NOMO-1 (cell line): ENCODE results near the gene DGUOK.
A peak's percentile ranks its signal among the peaks of the same experiment; 100 is the strongest.

ENCODE experiments used
- DNase-seq, 2 experiments: peaks; one replicate each; lab custom pipeline; 2025; ENCODE audit not compliant: unreplicated experiment in 2 of 2; lab: John Stamatoyannopoulos, UW

The DGUOK gene

GRCh38 chr2:73946215-73946614 lies 19.5 kb downstream of the DGUOK start:
- no peak for DNase-seq

- no peak for DNase-seq
Measured at GRCh38 chr2:73946666-73947065, 20.0 kb downstream of the DGUOK start.

- DNase-seq, result peak in 1 of 2 experiments; percentile 27
Measured at GRCh38 chr2:73947412-73948018, 20.8 kb downstream of the DGUOK start.

GRCh38 chr2:73949802-73950201 lies 23.1 kb downstream of the DGUOK start:
- no peak for DNase-seq

- peak; percentile 23 to 32 for DNase-seq
Measured at GRCh38 chr2:73952499-73953446, 26.1 kb downstream of the DGUOK start.

GRCh38 chr2:73956218-73956865 lies 29.7 kb downstream of the DGUOK start:
- DNase-seq, result no peak

DNA sequence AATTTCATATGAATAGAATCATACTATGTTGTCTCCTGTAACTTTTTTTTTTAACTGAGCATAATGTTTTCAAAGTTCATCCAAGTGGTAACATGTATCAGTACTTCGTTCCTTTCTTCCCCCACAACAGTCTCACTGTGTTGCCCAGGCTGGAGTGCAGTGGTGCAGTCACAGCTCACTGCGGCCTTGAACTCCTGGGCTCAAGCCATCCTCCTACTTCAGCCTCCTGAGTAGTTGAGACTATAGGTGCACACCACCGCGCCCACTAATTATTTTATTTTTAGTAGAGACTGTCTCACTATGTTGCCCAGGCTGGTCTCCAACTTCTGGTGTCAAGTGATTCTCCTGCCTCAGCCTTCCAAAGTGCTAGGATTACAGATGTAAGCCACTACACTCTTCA lies 34.6 kb downstream of the DGUOK start:
- DNase-seq, result no peak

GRCh38 chr2:73961823-73962615 lies 35.3 kb downstream of the DGUOK start:
- no peak for DNase-seq

- DNase-seq, result no peak
Measured at GRCh38 chr2:73962798-73963197, 36.1 kb downstream of the DGUOK start.

DNA sequence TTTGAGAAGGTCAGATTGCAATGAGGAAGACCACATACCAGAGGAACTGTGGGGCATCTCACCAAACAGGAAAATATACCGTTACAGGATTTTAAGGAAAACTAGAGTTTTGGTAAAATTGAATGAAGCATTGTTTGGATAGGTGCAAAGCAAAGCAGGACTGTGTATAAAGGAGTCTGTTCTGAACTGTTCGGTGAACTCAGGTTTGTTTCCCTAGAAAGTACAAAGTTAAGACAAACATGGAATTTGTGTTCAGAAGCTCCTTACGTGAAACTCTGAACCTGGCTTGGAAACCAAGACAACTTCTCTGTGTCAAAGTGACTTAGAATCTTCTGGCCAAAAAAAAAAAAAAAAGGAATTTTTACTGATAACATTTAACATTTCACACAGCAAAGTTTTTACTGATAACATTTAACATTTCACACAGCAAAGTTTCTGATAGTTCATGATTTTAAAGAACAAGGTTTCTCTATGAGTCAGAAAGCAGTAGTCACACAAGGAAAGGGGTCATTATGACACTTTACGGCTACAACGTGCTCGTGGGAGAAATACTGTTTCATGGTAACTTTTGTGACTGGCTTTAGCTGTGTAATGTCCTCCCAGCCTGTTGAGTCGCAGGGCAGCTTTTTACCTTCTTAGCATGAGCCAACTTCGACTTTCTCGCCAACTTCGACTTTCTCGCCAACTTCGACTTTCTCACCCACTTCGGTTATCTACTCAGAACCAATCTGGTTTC lies 36.9 kb downstream of the DGUOK start:
- no peak for DNase-seq

DNA sequence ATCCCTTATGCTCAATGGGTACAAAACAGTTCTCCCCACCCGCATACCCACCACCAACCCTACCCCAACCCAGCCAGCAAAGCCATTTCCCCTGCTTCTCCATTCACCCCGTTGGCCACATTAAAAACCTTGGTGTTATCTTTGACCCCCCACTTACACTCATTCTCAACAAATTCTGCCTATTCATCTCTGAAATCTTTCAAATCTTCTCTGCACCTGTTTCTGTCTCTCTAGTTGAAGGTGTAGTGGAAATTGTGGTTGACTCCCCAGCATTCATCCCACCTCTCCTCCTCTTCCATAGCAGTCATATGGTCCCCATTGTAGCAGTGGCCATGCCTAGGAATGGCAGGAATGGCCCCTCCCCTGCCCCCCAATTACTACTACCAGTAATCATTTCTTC lies 37.5 kb downstream of the DGUOK start:
- no peak for DNase-seq

GRCh38 chr2:73965053-73965452 lies 38.4 kb downstream of the DGUOK start:
- no peak for DNase-seq

GRCh38 chr2:73968357-73968937 lies 41.8 kb downstream of the DGUOK start:
- no peak for DNase-seq

DNA sequence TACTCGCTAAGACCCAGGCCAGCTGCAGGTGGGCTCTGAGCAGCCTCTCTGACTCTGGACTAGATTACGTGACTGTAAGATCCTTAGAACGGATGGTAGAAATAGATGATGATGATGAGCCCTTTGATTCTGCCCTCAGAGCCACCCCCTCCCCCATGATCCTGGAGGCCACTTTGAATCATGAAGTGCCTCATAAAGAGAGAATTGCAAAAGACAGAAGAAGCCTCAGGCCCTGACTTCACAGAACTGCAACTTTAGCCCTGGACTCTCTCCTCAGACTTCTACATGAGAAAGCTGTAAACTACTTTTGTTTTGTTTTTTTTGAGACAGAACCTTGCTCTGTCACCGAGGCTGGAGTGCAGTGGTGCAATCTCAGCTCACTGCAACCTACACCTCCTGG lies 42.7 kb downstream of the DGUOK start:
- peak; percentile 23 to 40 for DNase-seq

- peak in 1 of 2 experiments; percentile 23 for DNase-seq
Measured at GRCh38 chr2:73970141-73970803, 43.6 kb downstream of the DGUOK start.

- DNase-seq, result peak; percentile 35 to 58
Measured at GRCh38 chr2:73970850-73971471, 44.3 kb downstream of the DGUOK start.

DNA sequence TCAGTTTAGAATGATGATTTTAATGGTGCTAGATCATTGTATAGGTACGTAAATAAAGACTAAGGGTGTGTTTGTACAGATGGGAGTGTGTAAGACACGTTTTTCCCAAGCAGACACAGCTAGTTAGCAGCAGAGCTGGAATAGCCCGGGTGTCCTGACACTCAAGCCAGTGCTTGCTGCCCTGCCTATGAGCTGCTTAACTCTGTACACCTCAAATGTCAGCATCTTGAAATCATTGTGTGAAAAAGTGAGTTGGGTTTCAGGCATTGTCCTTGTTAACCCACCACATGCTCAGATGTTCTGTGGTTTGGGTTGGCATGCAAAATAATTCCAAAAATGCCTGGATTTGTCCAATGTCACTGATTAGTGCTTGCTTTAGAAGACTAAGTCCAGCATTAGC lies 45.0 kb downstream of the DGUOK start:
- no peak for DNase-seq

DNA sequence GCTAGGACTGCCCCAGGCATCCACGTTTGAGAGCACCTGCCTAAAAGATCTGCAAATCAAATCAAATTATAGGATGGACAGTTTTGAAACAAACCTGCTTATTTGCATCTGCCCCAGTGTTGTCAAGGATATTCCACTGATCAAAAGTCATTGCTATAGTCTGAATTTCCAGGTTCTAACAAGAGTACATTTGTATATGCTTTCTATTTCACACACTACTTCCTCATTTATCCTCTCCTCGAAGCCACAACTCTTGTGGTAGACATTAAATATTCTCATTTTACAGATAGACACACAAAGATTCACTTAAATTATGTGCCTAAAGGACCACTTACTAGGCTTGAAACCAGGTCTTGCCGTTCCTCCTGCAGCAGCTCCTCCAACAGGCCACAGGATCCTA lies 46.2 kb downstream of the DGUOK start:
- DNase-seq, result peak in 1 of 2 experiments; percentile 71

DNA sequence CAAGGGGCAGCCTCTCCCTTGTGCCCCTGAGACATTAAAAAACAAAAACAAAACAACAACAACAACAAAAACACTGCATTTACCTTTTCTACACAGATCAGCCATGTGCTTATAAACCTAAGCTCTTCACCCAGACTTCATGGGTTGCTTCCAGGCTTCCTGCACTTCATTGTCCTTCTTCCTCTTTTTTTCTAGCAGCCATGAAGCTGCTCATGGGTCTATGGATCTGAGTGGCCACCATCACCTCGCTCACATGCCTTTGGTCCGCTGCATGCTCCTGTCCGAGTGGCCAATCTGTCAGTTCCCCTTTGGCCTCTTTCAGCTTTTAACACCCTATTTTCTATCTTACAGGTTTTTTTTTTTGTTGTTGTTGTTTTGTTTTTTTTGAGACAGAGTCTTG lies 49.1 kb downstream of the DGUOK start:
- peak in 1 of 2 experiments; percentile 13 for DNase-seq
